DND-41 (cell line): ENCODE results near the gene SDSL.

Experiments
- EZH2 ChIP-seq: IDR thresholded peaks from 3 replicates; pipeline ENCODE4 v1.6.1; 2012; ENCODE audit warnings: borderline replicate concordance, low read depth, mild to moderate bottlenecking, moderate library complexity, low read length, inconsistent platforms; ENCODE audit not compliant: severe bottlenecking
- TF ChIP-seq, protein P1 (sequence below): IDR thresholded peaks from 2 replicates; pipeline ENCODE4 v1.5.1; 2012; ENCODE audit warnings: borderline replicate concordance, low read length, moderate library complexity, mild to moderate bottlenecking; ENCODE audit not compliant: poor library complexity, severe bottlenecking; ENCODE audit errors: extremely low read depth

DNA sequence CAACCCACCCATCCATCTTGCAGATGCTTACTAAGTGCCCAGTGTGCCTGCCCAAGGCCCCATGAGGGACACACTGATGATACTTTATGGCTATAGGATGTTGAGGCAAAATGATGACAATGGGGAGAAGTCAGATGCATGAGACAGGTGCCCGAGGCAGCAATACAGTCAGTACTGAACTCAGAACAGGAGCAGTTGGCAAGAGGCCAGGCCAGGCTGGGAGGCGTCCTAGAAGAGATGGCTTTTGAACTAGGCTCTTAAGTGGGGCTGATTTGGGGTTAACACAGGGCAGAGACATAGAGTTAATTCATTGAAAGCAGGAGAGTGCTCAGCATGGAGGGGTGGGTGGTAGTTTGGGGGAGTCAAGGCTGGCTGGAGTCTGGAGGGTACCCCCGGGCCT is 48.2 kb upstream of the SDSL start:
- TF ChIP-seq, protein P1, sequence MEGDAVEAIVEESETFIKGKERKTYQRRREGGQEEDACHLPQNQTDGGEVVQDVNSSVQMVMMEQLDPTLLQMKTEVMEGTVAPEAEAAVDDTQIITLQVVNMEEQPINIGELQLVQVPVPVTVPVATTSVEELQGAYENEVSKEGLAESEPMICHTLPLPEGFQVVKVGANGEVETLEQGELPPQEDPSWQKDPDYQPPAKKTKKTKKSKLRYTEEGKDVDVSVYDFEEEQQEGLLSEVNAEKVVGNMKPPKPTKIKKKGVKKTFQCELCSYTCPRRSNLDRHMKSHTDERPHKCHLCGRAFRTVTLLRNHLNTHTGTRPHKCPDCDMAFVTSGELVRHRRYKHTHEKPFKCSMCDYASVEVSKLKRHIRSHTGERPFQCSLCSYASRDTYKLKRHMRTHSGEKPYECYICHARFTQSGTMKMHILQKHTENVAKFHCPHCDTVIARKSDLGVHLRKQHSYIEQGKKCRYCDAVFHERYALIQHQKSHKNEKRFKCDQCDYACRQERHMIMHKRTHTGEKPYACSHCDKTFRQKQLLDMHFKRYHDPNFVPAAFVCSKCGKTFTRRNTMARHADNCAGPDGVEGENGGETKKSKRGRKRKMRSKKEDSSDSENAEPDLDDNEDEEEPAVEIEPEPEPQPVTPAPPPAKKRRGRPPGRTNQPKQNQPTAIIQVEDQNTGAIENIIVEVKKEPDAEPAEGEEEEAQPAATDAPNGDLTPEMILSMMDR, result no peak
- no peak for TF ChIP-seq EZH2
